GM12878 (cell line): Measurements from ENCODE around the gene IFITM2. TPM values are rescaled to one million over a fixed set of nuclear protein-coding genes. Genes with fewer than 3 reads are reported as not detected.

Experiments
- ATAC-seq: fragments of 200-7000 bp; cut with Tn5 transposase; 3 replicates; pipeline ENCODE4 v1.9.1; 2020; ENCODE audit warnings: mild to moderate bottlenecking, moderate library complexity
- BruUV-seq: library from RNA; stranded (reverse); fragments of 400-500 nt; replicated peaks from 2 replicates; lab custom pipeline; 2021; lab: Mats Ljungman, UMichigan
- CTCF ChIA-PET: fragments of 300-600 bp; sonication (Branson Sonifier 250); formaldehyde crosslinking; extraction: SDS; loops from one replicate; lab custom pipeline; 2021; ENCODE audit warnings: inconsistent platforms; lab: Yijun Ruan, JAX
- POLR2A ChIA-PET: fragments of 350-600 bp; formaldehyde crosslinking; extraction: SDS; loops from one replicate; lab custom pipeline; 2021; ENCODE audit warnings: inconsistent platforms; lab: Charles Lee
- RAD21 ChIA-PET: fragments of 300-600 bp; sonication (Branson Sonifier 250); formaldehyde crosslinking; loops from one replicate; lab custom pipeline; 2023; ENCODE audit warnings: antibody characterized with exemption; ENCODE audit not compliant: unreplicated experiment; lab: Charles Lee
- SMC1A ChIA-PET: fragments of 300-600 bp; sonication (Branson Sonifier 250); formaldehyde crosslinking; loops from one replicate; lab custom pipeline; 2023; ENCODE audit not compliant: unreplicated experiment, uncharacterized antibody; lab: Charles Lee
- DNase-seq: peaks from one replicate; pipeline ENCODE4 v3.0.0-alpha.2; 2011; ENCODE audit warnings: low read depth, low spot score
- FAIRE-seq: peaks from 3 replicates; lab custom pipeline; 2011; peaks lifted over from hg19 to GRCh38; lab: Jason Lieb, UNC
- H2AFZ ChIP-seq: 2 replicates; pipeline ENCODE4 v1.6.0; 2011; ENCODE audit warnings: low read depth, low read length, control low read depth; ENCODE audit not compliant: control insufficient read depth
- H3K27ac ChIP-seq: 2 replicates; pipeline ENCODE4 v1.5.1; 2011; ENCODE audit warnings: control low read depth; ENCODE audit not compliant: control insufficient read depth, insufficient read depth
- H3K27me3 ChIP-seq, 2 experiments: replicated peaks in 1 of 2; 2 replicates each; pipeline versions ENCODE4 v1.6.0 to v1.6.1; 2011; ENCODE audit warnings: low read length in 1 of 2; ENCODE audit not compliant: control insufficient read depth in 2 of 2, insufficient read depth in 2 of 2
- H3K36me3 ChIP-seq, 2 experiments: 2 replicates each; pipeline ENCODE4 v1.5.1; 2011; ENCODE audit warnings: low read length in 1 of 2; ENCODE audit not compliant: control insufficient read depth in 2 of 2, insufficient read depth in 2 of 2
- H3K4me1 ChIP-seq: 2 replicates; pipeline ENCODE4 v1.6.1; 2011; ENCODE audit warnings: mild to moderate bottlenecking, low read length, moderate library complexity, mixed read lengths; ENCODE audit not compliant: control insufficient read depth, insufficient read depth
- H3K4me2 ChIP-seq: 2 replicates; pipeline ENCODE4 v1.6.0; 2011; ENCODE audit warnings: control low read depth; ENCODE audit not compliant: control insufficient read depth, insufficient read depth
- H3K4me3 ChIP-seq: fragments of 200-600 bp; sonication (generic); 2 replicates; pipeline ENCODE4 v1.5.1; 2016
- H3K79me2 ChIP-seq: 2 replicates; pipeline ENCODE4 v1.6.0; 2011; ENCODE audit warnings: low read length; ENCODE audit not compliant: control insufficient read depth, insufficient read depth
- H3K9ac ChIP-seq: 2 replicates; pipeline ENCODE4 v1.8.0; 2011; ENCODE audit warnings: low read length, control low read depth, mixed read lengths; ENCODE audit not compliant: control insufficient read depth, insufficient read depth
- H3K9me3 ChIP-seq: replicated peaks from 3 replicates; pipeline ENCODE4 v1.5.1; 2011; ENCODE audit warnings: mild to moderate bottlenecking, low read length; ENCODE audit not compliant: control insufficient read depth, insufficient read depth
- H4K20me1 ChIP-seq: 2 replicates; pipeline ENCODE4 v1.6.0; 2011; ENCODE audit not compliant: control insufficient read depth, insufficient read depth
- ASH2L ChIP-seq: fragments of 300-600, 200-600 bp; sonication (generic); IDR thresholded peaks from 2 replicates; pipeline ENCODE4 v1.6.1; 2017; ENCODE audit warnings: low read depth, mild to moderate bottlenecking, borderline replicate concordance
- ETV6 ChIP-seq, 2 experiments: fragments of 450-650 bp in 1 of 2; IDR thresholded peaks in 1 of 2; conservative IDR thresholded peaks in 1 of 2; 2 replicates each; pipeline ENCODE4 v1.6.1; 2014; ENCODE audit warnings: antibody characterized with exemption in 1 of 2, borderline replicate concordance in 1 of 2, low read depth in 1 of 2, mild to moderate bottlenecking in 1 of 2, moderate library complexity in 1 of 2
- RELA ChIP-seq: fragments of 450-650 bp; IDR thresholded peaks from 2 replicates; pipeline ENCODE4 v1.8.0; 2014; ENCODE audit warnings: borderline replicate concordance; ENCODE audit not compliant: partially characterized antibody
- SIN3A ChIP-seq: IDR thresholded peaks from 2 replicates; pipeline ENCODE4 v1.6.1; 2012; ENCODE audit warnings: low read depth, low read length, improper control_type of control experiment
- ZNF622 ChIP-seq: fragments of 450-650 bp; IDR thresholded peaks from 2 replicates; pipeline ENCODE4 v1.6.1; 2017; ENCODE audit warnings: mild to moderate bottlenecking, inconsistent platforms
- ZSCAN29 ChIP-seq: fragments of 450-650 bp; IDR thresholded peaks from 2 replicates; pipeline ENCODE4 v1.6.1; 2017; ENCODE audit warnings: mild to moderate bottlenecking, moderate library complexity
- WGBS: methylation state at CpG from one replicate; pipeline ENCODE4 v1.1.6; 2016; ENCODE audit warnings: low lambda C conversion rate; ENCODE audit not compliant: insufficient replicate concordance, insufficient coverage; ENCODE audit errors: missing lambda C conversion rate; 5-methylcytosine and 5-hydroxymethylcytosine counted together
- in situ Hi-C: fragments of 300-500 bp; cut with MboI; formaldehyde crosslinking; loops from 9 replicates; pipeline ENCODE4 v1.14.3; 2018; ENCODE audit warnings: mixed read lengths
- intact Hi-C: fragments of 100-400 bp; cut with micrococcal nuclease; formaldehyde crosslinking; loops from one replicate; pipeline ENCODE4 v1.14.2; 2022; ENCODE audit not compliant: unreplicated experiment
- polyA plus RNA-seq, 11 experiments: library from polyadenylated mRNA; depleted of rRNA in 4 of 11; unstranded in 6 of 11; stranded (reverse) in 5 of 11; fragments of >200 nt; fragmentation: Nextera tagmentation in 4 of 11; fragmentation: Illumina TruSeq in 1 of 11; extraction: Ambion mirVana in 4 of 11; extraction: Trizol in 1 of 11; gene quantifications; 1 replicate in 1 of 11; 2 replicates in 10 of 11; pipeline versions ENCODE4 v1.2.1 to v1.2.3, GENCODE V29; 2011 to 2016; ENCODE audit warnings: inconsistent platforms in 2 of 11, missing spikeins in 2 of 11, low read depth in 1 of 11
- total RNA-seq, 4 experiments: library from RNA; depleted of rRNA in 3 of 4; stranded (reverse); fragments of >200 nt in 3 of 4; fragmentation: Illumina TruSeq in 1 of 4; extraction: Trizol in 1 of 4; gene quantifications; 2 replicates each; pipeline versions ENCODE4 v1.2.1 to v1.2.3, GENCODE V29; 2013 to 2021
- TF ChIP-seq, protein P1 (sequence below): fragments of 450-650 bp; formaldehyde crosslinking; IDR thresholded peaks from 2 replicates; pipeline ENCODE4 v1.4.0; 2020; ENCODE audit warnings: mild to moderate bottlenecking, moderate library complexity

Gene IFITM2
- total and polyA plus RNA-seq, 10 of the 15 experiments (the other 5 are each of a cell fraction or from before 2014, with no cell fraction given): 116 to 3,672 (median 724) TPM

DNA sequence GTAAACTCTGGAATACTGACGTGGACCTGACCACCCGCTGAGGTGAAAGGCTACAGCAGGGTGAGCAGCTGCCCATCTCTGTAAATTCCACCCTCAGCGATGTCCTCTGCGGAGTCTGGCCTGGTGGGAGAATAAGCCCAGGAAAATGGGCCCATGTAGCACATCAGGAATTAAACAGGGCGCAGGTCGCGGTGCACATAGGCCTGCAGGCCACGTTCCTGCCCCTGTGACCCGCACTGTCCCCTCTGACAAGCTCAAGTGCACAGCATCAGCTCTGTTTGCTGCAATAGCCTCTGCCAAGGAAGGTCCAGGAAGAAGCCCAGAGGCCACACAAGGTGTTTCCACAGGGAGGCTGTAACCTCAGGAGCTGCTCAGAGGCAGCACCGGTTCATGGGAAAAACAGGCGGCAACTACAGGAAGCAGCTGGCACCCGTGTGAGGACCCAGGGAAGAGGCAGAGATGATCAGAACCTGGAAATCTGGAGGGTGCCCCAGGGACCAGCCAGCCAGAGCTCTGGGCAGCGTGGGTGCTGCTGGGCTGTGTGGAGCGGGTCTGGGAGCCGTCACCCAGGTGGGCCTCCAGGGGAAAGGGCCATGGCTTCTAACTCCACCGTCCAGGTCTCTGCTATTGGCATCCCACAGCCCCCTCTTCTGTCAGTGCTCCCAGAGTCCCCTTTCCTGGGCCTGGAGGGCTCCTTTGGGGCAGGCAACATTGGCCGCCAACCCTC is 808 bp upstream of the IFITM2 start:
- Histone ChIP-seq H3K4me2 (no peak overlapping the region), H4K20me1 (no peaks in the 10 kb centered on the region), H3K4me3 (no peak overlapping the region), H3K9me3 (no peaks in the 10 kb centered on the region), H2AFZ (no peak overlapping the region)
- POLR2A ChIA-PET: interaction anchor here (0.9 to 2.8 kb wide), 5 partner anchors 21 to 142 kb away, joined by 3 to 12 read pairs (median 4); partner anchors contain the start of gene SIRT3
- 95% methylated on average over 17 of the region's 17 CpGs for WGBS
- in situ Hi-C loops: no loop called here
- CTCF ChIA-PET: interaction anchor here (1.0 to 4.5 kb wide), 11 partner anchors 10 to 141 kb away, joined by 3 to 33 read pairs (median 13); partner anchors contain the start of genes BET1L and RIC8A
- no peak for ATAC-seq
- RAD21 ChIA-PET: interaction anchor here (1.1 to 2.4 kb wide), 6 partner anchors 11 to 100 kb away, joined by 3 to 19 read pairs (median 6); partner anchors contain the start of genes BET1L and RIC8A
- SMC1A ChIA-PET: interaction anchor here (0.8 to 3.3 kb wide), 10 partner anchors 10 to 69 kb away, joined by 3 to 20 read pairs (median 5); partner anchors contain the start of gene PSMD13
- no peak for TF ChIP-seq ZNF622
- TF ChIP-seq SIN3A: no peak
- TF ChIP-seq ZSCAN29: no peak
- TF ChIP-seq ASH2L: no peak
- TF ChIP-seq RELA: no peak
- TF ChIP-seq, protein P1, sequence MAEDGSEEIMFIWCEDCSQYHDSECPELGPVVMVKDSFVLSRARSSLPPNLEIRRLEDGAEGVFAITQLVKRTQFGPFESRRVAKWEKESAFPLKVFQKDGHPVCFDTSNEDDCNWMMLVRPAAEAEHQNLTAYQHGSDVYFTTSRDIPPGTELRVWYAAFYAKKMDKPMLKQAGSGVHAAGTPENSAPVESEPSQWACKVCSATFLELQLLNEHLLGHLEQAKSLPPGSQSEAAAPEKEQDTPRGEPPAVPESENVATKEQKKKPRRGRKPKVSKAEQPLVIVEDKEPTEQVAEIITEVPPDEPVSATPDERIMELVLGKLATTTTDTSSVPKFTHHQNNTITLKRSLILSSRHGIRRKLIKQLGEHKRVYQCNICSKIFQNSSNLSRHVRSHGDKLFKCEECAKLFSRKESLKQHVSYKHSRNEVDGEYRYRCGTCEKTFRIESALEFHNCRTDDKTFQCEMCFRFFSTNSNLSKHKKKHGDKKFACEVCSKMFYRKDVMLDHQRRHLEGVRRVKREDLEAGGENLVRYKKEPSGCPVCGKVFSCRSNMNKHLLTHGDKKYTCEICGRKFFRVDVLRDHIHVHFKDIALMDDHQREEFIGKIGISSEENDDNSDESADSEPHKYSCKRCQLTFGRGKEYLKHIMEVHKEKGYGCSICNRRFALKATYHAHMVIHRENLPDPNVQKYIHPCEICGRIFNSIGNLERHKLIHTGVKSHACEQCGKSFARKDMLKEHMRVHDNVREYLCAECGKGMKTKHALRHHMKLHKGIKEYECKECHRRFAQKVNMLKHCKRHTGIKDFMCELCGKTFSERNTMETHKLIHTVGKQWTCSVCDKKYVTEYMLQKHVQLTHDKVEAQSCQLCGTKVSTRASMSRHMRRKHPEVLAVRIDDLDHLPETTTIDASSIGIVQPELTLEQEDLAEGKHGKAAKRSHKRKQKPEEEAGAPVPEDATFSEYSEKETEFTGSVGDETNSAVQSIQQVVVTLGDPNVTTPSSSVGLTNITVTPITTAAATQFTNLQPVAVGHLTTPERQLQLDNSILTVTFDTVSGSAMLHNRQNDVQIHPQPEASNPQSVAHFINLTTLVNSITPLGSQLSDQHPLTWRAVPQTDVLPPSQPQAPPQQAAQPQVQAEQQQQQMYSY (CRISPR knock-in tag): no peak
- no peak for TF ChIP-seq ETV6 (conservative IDR thresholded peaks at IDR 0.05 in 1 of 2, IDR thresholded peaks at IDR 0.05 in 1 of 2; ENCODE audit: borderline replicate concordance in 1 of 2, low read depth in 1 of 2)
- TF ChIP-seq, all 136 proteins: peak for 0
- H3K27ac ChIP-seq: no peak overlapping the region
- BruUV-seq: no TSS peak
- DNase-seq (no peak), FAIRE-seq (no peak)
- H3K4me1 ChIP-seq: peaks cover 22% of the 10 kb centered on the region
- no peaks in the 10 kb centered on the region for H3K27me3 ChIP-seq
- intact Hi-C loops: loop anchor here (5.0 to 10.0 kb wide), 2 partner anchors 100 to 138 kb away; partner anchors contain the start of genes ANO9, BET1L and RIC8A
- H3K9ac ChIP-seq: no peak overlapping the region
- no peaks in the 10 kb centered on the region for H3K36me3 ChIP-seq
- peaks cover 25% of the 10 kb centered on the region for H3K79me2 ChIP-seq
